K562 (cell line): ENCODE measurements around the gene PCDH7. TPM values are rescaled to one million over a fixed set of nuclear protein-coding genes. Genes with fewer than 3 reads are reported as not detected.

Experiments used
- ATAC-seq: fragments of 200-7000 bp; cut with Tn5 transposase; 3 replicates; pipeline ENCODE4 v1.9.1; 2020; ENCODE audit warnings: moderate library complexity
- BruUV-seq: library from RNA; stranded (reverse); fragments of 400-500 nt; replicated peaks from 2 replicates; lab custom pipeline; 2021; lab: Mats Ljungman, UMichigan
- CTCF ChIA-PET: fragments of 300-600 bp; formaldehyde crosslinking; extraction: SDS; loops from one replicate; lab custom pipeline; 2021; ENCODE audit warnings: low intra/inter-chr PET ratio; lab: Yijun Ruan, JAX
- POLR2A ChIA-PET: fragments of 300-600, 350-650 bp; sonication (Branson Sonifier 250); formaldehyde crosslinking; extraction: SDS; loops from one replicate; lab custom pipeline; 2021; ENCODE audit warnings: antibody characterized with exemption, inconsistent platforms; lab: Yijun Ruan, JAX
- DNase-seq, 4 experiments: peaks; one replicate each; pipeline versions ENCODE4 v3.0.0 to v3.0.0-alpha.2; 2011 to 2018; ENCODE audit warnings: low spot score in 3 of 4, mixed read lengths in 3 of 4; ENCODE audit errors: extremely low read depth in 1 of 4
- FAIRE-seq: peaks from 2 replicates; lab custom pipeline; 2011; peaks lifted over from hg19 to GRCh38; lab: Jason Lieb, UNC
- H2AFZ ChIP-seq: 2 replicates; pipeline ENCODE4 v1.6.0; 2011; ENCODE audit warnings: low read depth, low read length, control low read depth, inconsistent platforms
- H3K27ac ChIP-seq: fragments of 200-600 bp; 3 replicates; pipeline ENCODE4 v1.8.0; 2011; ENCODE audit warnings: low read depth, mild to moderate bottlenecking, control low read depth, inconsistent platforms, low read length, moderate library complexity, mixed read lengths; ENCODE audit errors: extremely low read depth
- H3K27me3 ChIP-seq, 2 experiments: fragments of 300-600 bp in 1 of 2; 2 replicates in 1 of 2; 3 replicates in 1 of 2; pipeline versions ENCODE4 v1.6.0 to v1.8.0; 2011; ENCODE audit warnings: inconsistent platforms in 2 of 2, low read length in 2 of 2, mild to moderate bottlenecking in 1 of 2, mixed read lengths in 1 of 2, moderate library complexity in 1 of 2; ENCODE audit not compliant: control insufficient read depth in 2 of 2, insufficient read depth in 2 of 2
- H3K36me3 ChIP-seq: fragments of 300-600 bp; 3 replicates; pipeline ENCODE4 v1.8.0; 2011; ENCODE audit warnings: mild to moderate bottlenecking, low read length, inconsistent platforms; ENCODE audit not compliant: control insufficient read depth, insufficient read depth
- H3K4me1 ChIP-seq, 2 experiments: fragments of 200-600 bp in 1 of 2; replicated peaks in 1 of 2; 2 replicates in 1 of 2; 3 replicates in 1 of 2; pipeline versions ENCODE4 v1.5.1 to v1.8.0; 2011; ENCODE audit warnings: inconsistent platforms in 2 of 2, low read length in 2 of 2, mild to moderate bottlenecking in 1 of 2, mixed read lengths in 1 of 2, moderate library complexity in 1 of 2; ENCODE audit not compliant: control insufficient read depth in 2 of 2, insufficient read depth in 2 of 2
- H3K4me2 ChIP-seq: 2 replicates; pipeline ENCODE4 v1.6.1; 2011; ENCODE audit warnings: low read length, control low read depth, inconsistent platforms, mixed read lengths; ENCODE audit not compliant: insufficient read depth
- H3K4me3 ChIP-seq: fragments of 200-600 bp; sonication (generic), shearing (Covaris generic); 2 replicates; pipeline ENCODE4 v1.5.1; 2016; ENCODE audit warnings: control low read depth, inconsistent platforms
- H3K79me2 ChIP-seq: fragments of 200-600 bp; 3 replicates; pipeline ENCODE4 v1.8.0; 2011; ENCODE audit warnings: low read length, inconsistent platforms; ENCODE audit not compliant: control insufficient read depth, insufficient read depth
- H3K9ac ChIP-seq, 2 experiments: 2 replicates each; pipeline versions ENCODE4 v1.6.0 to v1.6.1; 2011; ENCODE audit warnings: low read depth in 2 of 2, low read length in 2 of 2, control low read depth in 1 of 2, inconsistent platforms in 1 of 2, mild to moderate bottlenecking in 1 of 2, mixed read lengths in 1 of 2; ENCODE audit not compliant: insufficient read depth in 1 of 2
- H3K9me1 ChIP-seq: one replicate; pipeline ENCODE4 v1.6.0; 2011; ENCODE audit warnings: inconsistent platforms, mild to moderate bottlenecking, low read length, moderate library complexity; ENCODE audit not compliant: control insufficient read depth, insufficient read depth
- H3K9me3 ChIP-seq: replicated peaks from 2 replicates; pipeline ENCODE4 v1.5.1; 2011; ENCODE audit warnings: low read depth, low read length, inconsistent platforms; ENCODE audit not compliant: control insufficient read depth, insufficient read depth
- H4K20me1 ChIP-seq: replicated peaks from 2 replicates; pipeline ENCODE4 v1.6.1; 2011; ENCODE audit warnings: low read length, inconsistent platforms, mixed read lengths; ENCODE audit not compliant: control insufficient read depth, insufficient read depth
- CBFA2T2 ChIP-seq: fragments of 450-650 bp; conservative IDR thresholded peaks from 2 replicates; pipeline ENCODE4 v1.6.1; 2017; ENCODE audit warnings: mild to moderate bottlenecking
- CTBP1 ChIP-seq: fragments of 450-650 bp; IDR thresholded peaks from 2 replicates; pipeline ENCODE4 v1.6.1; 2016; ENCODE audit warnings: borderline replicate concordance
- JUN ChIP-seq, 2 experiments: sonication (generic) in 1 of 2; formaldehyde crosslinking in 1 of 2; IDR thresholded peaks; 2 replicates each; pipeline versions ENCODE4 v1.6.1 to v1.8.0; 2012 to 2022; ENCODE audit warnings: borderline replicate concordance in 2 of 2, mild to moderate bottlenecking in 2 of 2, improper control_type of control experiment in 1 of 2, low read depth in 1 of 2, low read length in 1 of 2, missing genetic modification reagents in 1 of 2
- MAFF ChIP-seq: IDR thresholded peaks from 2 replicates; pipeline ENCODE4 v1.6.1; 2012; ENCODE audit warnings: low read length, improper control_type of control experiment
- NR1H2 ChIP-seq: sonication (generic); formaldehyde crosslinking; IDR thresholded peaks from 2 replicates; pipeline ENCODE4 v1.4.0; 2020; ENCODE audit warnings: mild to moderate bottlenecking, missing genetic modification reagents
- RCOR1 ChIP-seq, 2 experiments: IDR thresholded peaks; 2 replicates each; pipeline ENCODE4 v1.6.1; 2012; ENCODE audit warnings: low read depth in 2 of 2, low read length in 2 of 2, borderline replicate concordance in 1 of 2, improper control_type of control experiment in 1 of 2
- SETDB1 ChIP-seq: IDR thresholded peaks from one replicate; pipeline ENCODE4 v1.6.1; 2012; ENCODE audit warnings: low read length, control low read depth, inconsistent platforms
- THAP7 ChIP-seq: fragments of 250-450 bp; sonication (Bioruptor Pico); IDR thresholded peaks from 2 replicates; pipeline ENCODE4 v1.5.0; 2021
- WHSC1 ChIP-seq: IDR thresholded peaks from one replicate; pipeline ENCODE4 v1.6.1; 2012; ENCODE audit warnings: low read length, control low read depth, inconsistent platforms
- ZNF583 ChIP-seq: fragments of 250-450 bp; sonication (Bioruptor Pico); IDR thresholded peaks from 2 replicates; pipeline ENCODE4 v1.4.0; 2020
- ZNF707 ChIP-seq: fragments of 250-450 bp; sonication (Bioruptor Pico); conservative IDR thresholded peaks from 2 replicates; pipeline ENCODE4 v1.8.0; 2022; ENCODE audit warnings: inconsistent platforms, mild to moderate bottlenecking, moderate library complexity
- WGBS: fragments of 100-300 bp; shearing (Covaris generic); methylation state at CpG from one replicate; pipeline ENCODE4 v1.1.6; 2016; ENCODE audit warnings: low coverage, mixed read lengths; ENCODE audit not compliant: insufficient coverage; ENCODE audit errors: missing lambda C conversion rate; 5-methylcytosine and 5-hydroxymethylcytosine counted together
- in situ Hi-C: fragments of 300-500 bp; cut with MboI; formaldehyde crosslinking; loops from 4 replicates; pipeline ENCODE4 v1.15.0; 2018; ENCODE audit warnings: inconsistent platforms, mixed read lengths
- intact Hi-C: fragments of 100-400 bp; cut with micrococcal nuclease; formaldehyde crosslinking; loops from 2 replicates; pipeline ENCODE4 v1.14.2; 2022
- polyA plus RNA-seq, 8 experiments: library from polyadenylated mRNA; depleted of rRNA in 4 of 8; stranded (reverse) in 5 of 8; unstranded in 3 of 8; fragments of >200 nt; fragmentation: Nextera tagmentation in 2 of 8; fragmentation: Illumina TruSeq in 1 of 8; extraction: Ambion mirVana in 2 of 8; extraction: Trizol in 1 of 8; gene quantifications; 2 replicates each; pipeline versions ENCODE4 v1.2.1 to v1.2.3, GENCODE V29; 2011 to 2014; ENCODE audit warnings: inconsistent platforms in 1 of 8, missing spikeins in 1 of 8
- total RNA-seq, 7 experiments: library from RNA; depleted of rRNA in 6 of 7; stranded (reverse); fragments of >200 nt in 6 of 7; fragmentation: Illumina TruSeq in 2 of 7; extraction: Trizol in 2 of 7; gene quantifications; 2 replicates each; pipeline versions ENCODE4 v1.2.1 to v1.2.3, GENCODE V29; 2011 to 2021; ENCODE audit warnings: low replicate concordance in 1 of 7
- TF ChIP-seq, protein P1 (sequence below): fragments of 450-650 bp; IDR thresholded peaks from 2 replicates; pipeline ENCODE4 v1.6.1; 2016; ENCODE audit warnings: mild to moderate bottlenecking, moderate library complexity

Gene PCDH7
- total and polyA plus RNA-seq, 9 of the 15 experiments (the other 6 are each of a cell fraction or from before 2014, with no cell fraction given), result not detected

DNA sequence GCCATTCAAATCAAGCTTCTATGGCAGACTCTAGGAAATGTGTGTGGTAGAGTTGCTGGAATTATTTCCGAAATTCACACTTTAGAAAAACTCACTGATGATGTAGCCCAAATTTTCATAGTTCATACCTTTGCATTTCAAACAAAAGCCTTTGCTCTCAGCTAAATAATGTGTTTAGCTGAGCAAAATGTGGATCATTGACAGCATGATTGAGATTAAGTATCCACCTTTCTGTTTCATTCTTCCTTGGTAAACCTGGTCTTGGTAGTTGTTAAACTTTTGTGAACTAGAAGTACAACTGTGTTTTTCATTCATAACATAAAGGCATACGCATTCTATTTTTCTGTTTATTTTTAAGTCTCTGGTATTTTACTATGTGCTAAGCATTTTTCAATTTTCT lies 7.2 kb downstream of the PCDH7 start:
- H3K79me2 ChIP-seq, result no peaks in the 10 kb centered on the region
- ATAC-seq (no peak), DNase-seq (no peak), FAIRE-seq (no peak)
- no peaks in the 10 kb centered on the region for H3K27me3 ChIP-seq
- intact Hi-C loops, result no loop called here
- no peaks in the 10 kb centered on the region for H4K20me1 ChIP-seq
- no peak overlapping the region for H3K9ac ChIP-seq
- WGBS, result 0% methylated on average over 2 of the region's 2 CpGs
- no peak overlapping the region for H3K4me2 ChIP-seq
- H3K36me3 ChIP-seq, result no peaks in the 10 kb centered on the region
- in situ Hi-C loops, result no loop called here
- no peak overlapping the region for H3K27ac ChIP-seq
- ChIA-PET CTCF (no interaction called here), POLR2A (no interaction called here)
- H2AFZ ChIP-seq, result no peak overlapping the region
- BruUV-seq, result no TSS peak
- H3K9me1 ChIP-seq, result no peaks in the 10 kb centered on the region
- no peak overlapping the region for H3K4me3 ChIP-seq
- no peaks in the 10 kb centered on the region for H3K4me1 ChIP-seq
- no peaks in the 10 kb centered on the region for H3K9me3 ChIP-seq
- TF ChIP-seq CTBP1 (no peak), NR1H2 (CRISPR knock-in tag) (no peak), MAFF (no peak), WHSC1 (no peak), SETDB1 (no peak), RCOR1 (IDR thresholded peaks at IDR 0.05; ENCODE audit: borderline replicate concordance in 1 of 2, low read depth in 2 of 2, low read length in 2 of 2) (no peak), ZNF583 (CRISPR knock-in tag) (no peak), CBFA2T2 (no peak), JUN (IDR thresholded peaks at IDR 0.05; ENCODE audit: borderline replicate concordance, low read depth, low read length) (no peak), JUN (CRISPR knock-in tag; IDR thresholded peaks at IDR 0.05; ENCODE audit: borderline replicate concordance) (no peak), ZNF707 (CRISPR knock-in tag) (no peak), THAP7 (CRISPR knock-in tag) (no peak)
- TF ChIP-seq, protein P1, sequence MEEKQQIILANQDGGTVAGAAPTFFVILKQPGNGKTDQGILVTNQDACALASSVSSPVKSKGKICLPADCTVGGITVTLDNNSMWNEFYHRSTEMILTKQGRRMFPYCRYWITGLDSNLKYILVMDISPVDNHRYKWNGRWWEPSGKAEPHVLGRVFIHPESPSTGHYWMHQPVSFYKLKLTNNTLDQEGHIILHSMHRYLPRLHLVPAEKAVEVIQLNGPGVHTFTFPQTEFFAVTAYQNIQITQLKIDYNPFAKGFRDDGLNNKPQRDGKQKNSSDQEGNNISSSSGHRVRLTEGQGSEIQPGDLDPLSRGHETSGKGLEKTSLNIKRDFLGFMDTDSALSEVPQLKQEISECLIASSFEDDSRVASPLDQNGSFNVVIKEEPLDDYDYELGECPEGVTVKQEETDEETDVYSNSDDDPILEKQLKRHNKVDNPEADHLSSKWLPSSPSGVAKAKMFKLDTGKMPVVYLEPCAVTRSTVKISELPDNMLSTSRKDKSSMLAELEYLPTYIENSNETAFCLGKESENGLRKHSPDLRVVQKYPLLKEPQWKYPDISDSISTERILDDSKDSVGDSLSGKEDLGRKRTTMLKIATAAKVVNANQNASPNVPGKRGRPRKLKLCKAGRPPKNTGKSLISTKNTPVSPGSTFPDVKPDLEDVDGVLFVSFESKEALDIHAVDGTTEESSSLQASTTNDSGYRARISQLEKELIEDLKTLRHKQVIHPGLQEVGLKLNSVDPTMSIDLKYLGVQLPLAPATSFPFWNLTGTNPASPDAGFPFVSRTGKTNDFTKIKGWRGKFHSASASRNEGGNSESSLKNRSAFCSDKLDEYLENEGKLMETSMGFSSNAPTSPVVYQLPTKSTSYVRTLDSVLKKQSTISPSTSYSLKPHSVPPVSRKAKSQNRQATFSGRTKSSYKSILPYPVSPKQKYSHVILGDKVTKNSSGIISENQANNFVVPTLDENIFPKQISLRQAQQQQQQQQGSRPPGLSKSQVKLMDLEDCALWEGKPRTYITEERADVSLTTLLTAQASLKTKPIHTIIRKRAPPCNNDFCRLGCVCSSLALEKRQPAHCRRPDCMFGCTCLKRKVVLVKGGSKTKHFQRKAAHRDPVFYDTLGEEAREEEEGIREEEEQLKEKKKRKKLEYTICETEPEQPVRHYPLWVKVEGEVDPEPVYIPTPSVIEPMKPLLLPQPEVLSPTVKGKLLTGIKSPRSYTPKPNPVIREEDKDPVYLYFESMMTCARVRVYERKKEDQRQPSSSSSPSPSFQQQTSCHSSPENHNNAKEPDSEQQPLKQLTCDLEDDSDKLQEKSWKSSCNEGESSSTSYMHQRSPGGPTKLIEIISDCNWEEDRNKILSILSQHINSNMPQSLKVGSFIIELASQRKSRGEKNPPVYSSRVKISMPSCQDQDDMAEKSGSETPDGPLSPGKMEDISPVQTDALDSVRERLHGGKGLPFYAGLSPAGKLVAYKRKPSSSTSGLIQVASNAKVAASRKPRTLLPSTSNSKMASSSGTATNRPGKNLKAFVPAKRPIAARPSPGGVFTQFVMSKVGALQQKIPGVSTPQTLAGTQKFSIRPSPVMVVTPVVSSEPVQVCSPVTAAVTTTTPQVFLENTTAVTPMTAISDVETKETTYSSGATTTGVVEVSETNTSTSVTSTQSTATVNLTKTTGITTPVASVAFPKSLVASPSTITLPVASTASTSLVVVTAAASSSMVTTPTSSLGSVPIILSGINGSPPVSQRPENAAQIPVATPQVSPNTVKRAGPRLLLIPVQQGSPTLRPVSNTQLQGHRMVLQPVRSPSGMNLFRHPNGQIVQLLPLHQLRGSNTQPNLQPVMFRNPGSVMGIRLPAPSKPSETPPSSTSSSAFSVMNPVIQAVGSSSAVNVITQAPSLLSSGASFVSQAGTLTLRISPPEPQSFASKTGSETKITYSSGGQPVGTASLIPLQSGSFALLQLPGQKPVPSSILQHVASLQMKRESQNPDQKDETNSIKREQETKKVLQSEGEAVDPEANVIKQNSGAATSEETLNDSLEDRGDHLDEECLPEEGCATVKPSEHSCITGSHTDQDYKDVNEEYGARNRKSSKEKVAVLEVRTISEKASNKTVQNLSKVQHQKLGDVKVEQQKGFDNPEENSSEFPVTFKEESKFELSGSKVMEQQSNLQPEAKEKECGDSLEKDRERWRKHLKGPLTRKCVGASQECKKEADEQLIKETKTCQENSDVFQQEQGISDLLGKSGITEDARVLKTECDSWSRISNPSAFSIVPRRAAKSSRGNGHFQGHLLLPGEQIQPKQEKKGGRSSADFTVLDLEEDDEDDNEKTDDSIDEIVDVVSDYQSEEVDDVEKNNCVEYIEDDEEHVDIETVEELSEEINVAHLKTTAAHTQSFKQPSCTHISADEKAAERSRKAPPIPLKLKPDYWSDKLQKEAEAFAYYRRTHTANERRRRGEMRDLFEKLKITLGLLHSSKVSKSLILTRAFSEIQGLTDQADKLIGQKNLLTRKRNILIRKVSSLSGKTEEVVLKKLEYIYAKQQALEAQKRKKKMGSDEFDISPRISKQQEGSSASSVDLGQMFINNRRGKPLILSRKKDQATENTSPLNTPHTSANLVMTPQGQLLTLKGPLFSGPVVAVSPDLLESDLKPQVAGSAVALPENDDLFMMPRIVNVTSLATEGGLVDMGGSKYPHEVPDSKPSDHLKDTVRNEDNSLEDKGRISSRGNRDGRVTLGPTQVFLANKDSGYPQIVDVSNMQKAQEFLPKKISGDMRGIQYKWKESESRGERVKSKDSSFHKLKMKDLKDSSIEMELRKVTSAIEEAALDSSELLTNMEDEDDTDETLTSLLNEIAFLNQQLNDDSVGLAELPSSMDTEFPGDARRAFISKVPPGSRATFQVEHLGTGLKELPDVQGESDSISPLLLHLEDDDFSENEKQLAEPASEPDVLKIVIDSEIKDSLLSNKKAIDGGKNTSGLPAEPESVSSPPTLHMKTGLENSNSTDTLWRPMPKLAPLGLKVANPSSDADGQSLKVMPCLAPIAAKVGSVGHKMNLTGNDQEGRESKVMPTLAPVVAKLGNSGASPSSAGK, result no peak
